Measurements from ENCODE around the gene NPR3.

The NPR3 gene

GRCh38 chr5:32710550-32711361, at the start of gene NPR3:
Gene NPR3 (plus strand): TSS chr5:32711321. CDS start chr5:32711777, 456 bp downstream.
- no peak for DNase-seq (ENCODE audit: low read depth)

GRCh38 chr5:32664523-32664922, 46.6 kb upstream of the NPR3 start:
- DNase-seq (ENCODE audit: low read depth), result no peak

GRCh38 chr5:32668552-32668951, 42.6 kb upstream of the NPR3 start:
- DNase-seq (ENCODE audit: low read depth), result no peak

GRCh38 chr5:32673272-32673671, 37.8 kb upstream of the NPR3 start:
- no peak for DNase-seq (ENCODE audit: low read depth)

GRCh38 chr5:32677023-32677422, 34.1 kb upstream of the NPR3 start:
- DNase-seq (ENCODE audit: low read depth), result no peak

- DNase-seq (ENCODE audit: low read depth), result no peak
These were observed 32.6 kb upstream of the NPR3 start for GRCh38 chr5:32678472-32678871.

- DNase-seq (ENCODE audit: low read depth), result no peak
These were observed 31.9 kb upstream of the NPR3 start for GRCh38 chr5:32679218-32679617.

GRCh38 chr5:32680183-32680582, 30.9 kb upstream of the NPR3 start:
- no peak for DNase-seq (ENCODE audit: low read depth)

- peak; percentile 16 for DNase-seq (ENCODE audit: low read depth)
These were observed 28.0 kb upstream of the NPR3 start for GRCh38 chr5:32683125-32683524.

- no peak for DNase-seq (ENCODE audit: low read depth)
These were observed 26.9 kb upstream of the NPR3 start for GRCh38 chr5:32684260-32684659.

GRCh38 chr5:32686799-32687498, 24.2 kb upstream of the NPR3 start:
- no peak for DNase-seq (ENCODE audit: low read depth)

GRCh38 chr5:32687499-32687831, 23.7 kb upstream of the NPR3 start:
- DNase-seq (ENCODE audit: low read depth), result no peak

- DNase-seq (ENCODE audit: low read depth), result no peak
These were observed 21.0 kb upstream of the NPR3 start for GRCh38 chr5:32690153-32690552.

GRCh38 chr5:32690666-32691065, 20.5 kb upstream of the NPR3 start:
- DNase-seq (ENCODE audit: low read depth), result no peak

- DNase-seq (ENCODE audit: low read depth), result peak; percentile 87
These were observed 18.9 kb upstream of the NPR3 start for GRCh38 chr5:32692036-32692746.

GRCh38 chr5:32703957-32704356, 7.2 kb upstream of the NPR3 start:
- DNase-seq (ENCODE audit: low read depth), result no peak

- DNase-seq (ENCODE audit: low read depth), result no peak
These were observed 3.6 kb upstream of the NPR3 start for GRCh38 chr5:32707418-32707997.

GRCh38 chr5:32708949-32709348, 2.2 kb upstream of the NPR3 start:
- DNase-seq (ENCODE audit: low read depth), result no peak

- peak; percentile 50 for DNase-seq (ENCODE audit: low read depth)
These were observed 1.2 kb upstream of the NPR3 start for GRCh38 chr5:32709750-32710549.

GRCh38 chr5:32711362-32711680, 200 bp downstream of the NPR3 start:
- DNase-seq (ENCODE audit: low read depth), result no peak

- DNase-seq (ENCODE audit: low read depth), result no peak
These were observed 760 bp downstream of the NPR3 start for GRCh38 chr5:32711681-32712480.
